ENCODE measurements around the gene TTC38. TPM values are rescaled to one million over a fixed set of nuclear protein-coding genes. Genes with fewer than 3 reads are reported as not detected.

The TTC38 gene
- total RNA-seq, 1 donor from 2014 or later = 16.1 TPM

GRCh38 chr22:46290843-46291785 is 23.3 kb downstream of the TTC38 start:
- no peak overlapping the region for H2AFZ ChIP-seq (ENCODE audit: low read depth, low read length)
- H3K4me3 ChIP-seq (ENCODE audit: insufficient read depth, low read depth, low read length) = no peak overlapping the region
- Mint-ChIP-seq H3K27ac (ENCODE audit: unreplicated experiment) (peak overlapping the region; percentile 26), H3K4me1 (ENCODE audit: low read depth, unreplicated experiment) (peaks cover 16% of the 10 kb centered on the region), H3K9me3 (ENCODE audit: unreplicated experiment) (no peaks in the 10 kb centered on the region), H3K27me3 (ENCODE audit: low read depth, unreplicated experiment) (no peaks in the 10 kb centered on the region), H3K36me3 (ENCODE audit: low read depth, unreplicated experiment) (peaks cover 10% of the 10 kb centered on the region), H3K4me3 (ENCODE audit: unreplicated experiment) (no peak overlapping the region)
- FAIRE-seq = no peak
- peaks cover 2% of the 10 kb centered on the region for H3K36me3 ChIP-seq (ENCODE audit: insufficient read depth, low read length)
- no peak overlapping the region for H3K27ac ChIP-seq (ENCODE audit: low read depth, low read length)
- H3K27me3 ChIP-seq (ENCODE audit: insufficient read depth, low read length) = no peaks in the 10 kb centered on the region
- H3K9me3 ChIP-seq (ENCODE audit: insufficient read depth, low read depth, low read length) = no peaks in the 10 kb centered on the region
- TF ChIP-seq EZH2 (IDR thresholded peaks at IDR 0.05; ENCODE audit: insufficient read depth, low read length) (no peak), CTCF (IDR thresholded peaks at IDR 0.05; ENCODE audit: insufficient read depth, low read depth, low read length) (no peak)
- H3K9ac ChIP-seq (ENCODE audit: low read length) = no peak overlapping the region
- no peak overlapping the region for H3K4me2 ChIP-seq (ENCODE audit: low read length)
- no peaks in the 10 kb centered on the region for H3K79me2 ChIP-seq (ENCODE audit: insufficient read depth, low read length)
- H4K20me1 ChIP-seq (ENCODE audit: insufficient read depth, low read length) = no peaks in the 10 kb centered on the region
- no peak for DNase-seq (ENCODE audit: low read depth)
- peaks cover 11% of the 10 kb centered on the region for H3K4me1 ChIP-seq (ENCODE audit: insufficient read depth, low read length)

GRCh38 chr22:46292173-46292572 is 24.4 kb downstream of the TTC38 start:
- Histone ChIP-seq H3K36me3 (ENCODE audit: insufficient read depth, low read length) (peaks cover 2% of the 10 kb centered on the region), H3K4me1 (ENCODE audit: insufficient read depth, low read length) (peaks cover 15% of the 10 kb centered on the region), H3K27me3 (ENCODE audit: insufficient read depth, low read length) (no peaks in the 10 kb centered on the region), H3K79me2 (ENCODE audit: insufficient read depth, low read length) (peaks cover 5% of the 10 kb centered on the region), H3K9ac (ENCODE audit: low read length) (no peak overlapping the region), H4K20me1 (ENCODE audit: insufficient read depth, low read length) (no peaks in the 10 kb centered on the region), H2AFZ (ENCODE audit: low read depth, low read length) (no peak overlapping the region), H3K9me3 (ENCODE audit: insufficient read depth, low read depth, low read length) (no peaks in the 10 kb centered on the region), H3K4me2 (ENCODE audit: low read length) (no peak overlapping the region), H3K4me3 (ENCODE audit: insufficient read depth, low read depth, low read length) (no peak overlapping the region), H3K27ac (ENCODE audit: low read depth, low read length) (no peak overlapping the region)
- DNase-seq (ENCODE audit: low read depth) = no peak
- H3K36me3 Mint-ChIP-seq (ENCODE audit: low read depth, unreplicated experiment) = peaks cover 10% of the 10 kb centered on the region
- H3K9me3 Mint-ChIP-seq (ENCODE audit: unreplicated experiment) = no peaks in the 10 kb centered on the region
- TF ChIP-seq EZH2 (IDR thresholded peaks at IDR 0.05; ENCODE audit: insufficient read depth, low read length) (no peak), CTCF (IDR thresholded peaks at IDR 0.05; ENCODE audit: insufficient read depth, low read depth, low read length) (no peak)
- no peak overlapping the region for H3K27ac Mint-ChIP-seq (ENCODE audit: unreplicated experiment)
- FAIRE-seq = no peak
- no peaks in the 10 kb centered on the region for H3K27me3 Mint-ChIP-seq (ENCODE audit: low read depth, unreplicated experiment)
- peaks cover 15% of the 10 kb centered on the region for H3K4me1 Mint-ChIP-seq (ENCODE audit: low read depth, unreplicated experiment)
- no peak overlapping the region for H3K4me3 Mint-ChIP-seq (ENCODE audit: unreplicated experiment)

- no peak for DNase-seq (ENCODE audit: low read depth)
- Histone ChIP-seq H3K9me3 (ENCODE audit: insufficient read depth, low read depth, low read length) (no peaks in the 10 kb centered on the region), H2AFZ (ENCODE audit: low read depth, low read length) (no peak overlapping the region), H3K79me2 (ENCODE audit: insufficient read depth, low read length) (peaks cover 10% of the 10 kb centered on the region), H3K4me2 (ENCODE audit: low read length) (no peak overlapping the region), H3K27me3 (ENCODE audit: insufficient read depth, low read length) (no peaks in the 10 kb centered on the region), H3K9ac (ENCODE audit: low read length) (no peak overlapping the region), H4K20me1 (ENCODE audit: insufficient read depth, low read length) (no peaks in the 10 kb centered on the region), H3K4me3 (ENCODE audit: insufficient read depth, low read depth, low read length) (no peak overlapping the region), H3K36me3 (ENCODE audit: insufficient read depth, low read length) (peaks cover 2% of the 10 kb centered on the region), H3K4me1 (ENCODE audit: insufficient read depth, low read length) (peaks cover 20% of the 10 kb centered on the region), H3K27ac (ENCODE audit: low read depth, low read length) (no peak overlapping the region)
- FAIRE-seq = no peak
- Mint-ChIP-seq H3K4me1 (ENCODE audit: low read depth, unreplicated experiment) (peaks cover 15% of the 10 kb centered on the region), H3K27ac (ENCODE audit: unreplicated experiment) (no peak overlapping the region), H3K27me3 (ENCODE audit: low read depth, unreplicated experiment) (no peaks in the 10 kb centered on the region), H3K9me3 (ENCODE audit: unreplicated experiment) (no peaks in the 10 kb centered on the region), H3K36me3 (ENCODE audit: low read depth, unreplicated experiment) (peaks cover 9% of the 10 kb centered on the region), H3K4me3 (ENCODE audit: unreplicated experiment) (no peak overlapping the region)
- no peak for TF ChIP-seq CTCF (IDR thresholded peaks at IDR 0.05; ENCODE audit: insufficient read depth, low read depth, low read length)
- no peak for TF ChIP-seq EZH2 (IDR thresholded peaks at IDR 0.05; ENCODE audit: insufficient read depth, low read length)
These were observed 24.9 kb downstream of the TTC38 start for GRCh38 chr22:46292732-46293131.

Measured in astrocyte (in vitro differentiated cells and primary cell).